Endothelial cell of umbilical vein (primary cell): ENCODE data around the gene P4HB. TPM values are rescaled to one million over a fixed set of nuclear protein-coding genes. Genes with fewer than 3 reads are reported as not detected.

ENCODE experiments used
- BruUV-seq: library from RNA; stranded (reverse); fragments of 400-500 nt; replicated peaks from 2 replicates; lab custom pipeline; 2021; lab: Mats Ljungman, UMichigan
- CTCF ChIA-PET: fragments of 300-600, 350-600 bp; sonication (Branson Sonifier 250); formaldehyde crosslinking; loops from one replicate; lab custom pipeline; 2021; ENCODE audit warnings: antibody characterized with exemption, inconsistent platforms; lab: Charles Lee
- POLR2A ChIA-PET: fragments of 300-600, 350-600 bp; sonication (Branson Sonifier 250); formaldehyde crosslinking; loops from one replicate; lab custom pipeline; 2021; ENCODE audit warnings: antibody characterized with exemption, inconsistent platforms; lab: Charles Lee
- DNase-seq: peaks from one replicate; pipeline ENCODE4 v3.0.0-alpha.2; 2011; ENCODE audit warnings: low read depth, low spot score
- FAIRE-seq: peaks from 2 replicates; lab custom pipeline; 2011; peaks lifted over from hg19 to GRCh38; lab: Jason Lieb, UNC
- H2AFZ ChIP-seq: 2 replicates; pipeline ENCODE4 v1.6.0; 2012; ENCODE audit warnings: low read depth, low read length, control low read depth, inconsistent platforms
- H3K27ac ChIP-seq: 2 replicates; pipeline ENCODE4 v1.5.1; 2011; ENCODE audit warnings: low read depth, mild to moderate bottlenecking, control low read depth, low read length, moderate library complexity; ENCODE audit not compliant: insufficient read depth
- H3K27me3 ChIP-seq, 2 experiments: 2 replicates each; pipeline versions ENCODE4 v1.6.0 to v1.6.1; 2011; ENCODE audit warnings: low read length in 2 of 2, mixed read lengths in 1 of 2; ENCODE audit not compliant: control insufficient read depth in 2 of 2, insufficient read depth in 2 of 2
- H3K36me3 ChIP-seq, 2 experiments: 2 replicates in 1 of 2; 3 replicates in 1 of 2; pipeline ENCODE4 v1.5.1; 2011; ENCODE audit warnings: low read length in 2 of 2, mild to moderate bottlenecking in 1 of 2, moderate library complexity in 1 of 2; ENCODE audit not compliant: control insufficient read depth in 2 of 2, insufficient read depth in 2 of 2; ENCODE audit errors: extremely low read depth in 1 of 2
- H3K4me1 ChIP-seq: 3 replicates; pipeline ENCODE4 v1.5.1; 2011; ENCODE audit warnings: mild to moderate bottlenecking, low read length; ENCODE audit not compliant: control insufficient read depth, insufficient read depth; ENCODE audit errors: extremely low read depth
- H3K4me2 ChIP-seq: 2 replicates; pipeline ENCODE4 v1.6.1; 2011; ENCODE audit warnings: low read length, control low read depth, mixed read lengths; ENCODE audit not compliant: insufficient read depth
- H3K4me3 ChIP-seq, 3 experiments: fragments of 200-600 bp in 1 of 3; sonication (generic), shearing (Covaris generic) in 1 of 3; replicated peaks in 1 of 3; 2 replicates each; pipeline ENCODE4 v1.5.1; 2011 to 2016; ENCODE audit warnings: control low read depth in 3 of 3, low read length in 3 of 3, mild to moderate bottlenecking in 2 of 3, inconsistent platforms in 1 of 3, low read depth in 1 of 3, moderate library complexity in 1 of 3; ENCODE audit not compliant: insufficient read depth in 1 of 3
- H3K79me2 ChIP-seq: 2 replicates; pipeline ENCODE4 v1.6.0; 2012; ENCODE audit warnings: low read length, inconsistent platforms; ENCODE audit not compliant: control insufficient read depth, insufficient read depth
- H3K9ac ChIP-seq: replicated peaks from 2 replicates; pipeline ENCODE3; 2011; ENCODE audit warnings: low read length, control low read depth; ENCODE audit not compliant: insufficient read depth; ENCODE audit errors: extremely low read depth
- H3K9me1 ChIP-seq: replicated peaks from 3 replicates; pipeline ENCODE4 v1.6.0; 2011; ENCODE audit warnings: mild to moderate bottlenecking, low read length; ENCODE audit not compliant: control insufficient read depth, insufficient read depth; ENCODE audit errors: extremely low read depth
- H3K9me3 ChIP-seq: replicated peaks from 2 replicates; pipeline ENCODE4 v1.5.1; 2012; ENCODE audit warnings: low read length, inconsistent platforms; ENCODE audit not compliant: control insufficient read depth, insufficient read depth
- H4K20me1 ChIP-seq: replicated peaks from 2 replicates; pipeline ENCODE3; 2011; ENCODE audit warnings: mild to moderate bottlenecking, low read length; ENCODE audit not compliant: control insufficient read depth, insufficient read depth; ENCODE audit errors: extremely low read depth
- CTCF ChIP-seq, 2 donors: IDR thresholded peaks; 1 replicate in 1 of 2; 2 replicates in 1 of 2; pipeline ENCODE4 v1.5.1; 2011; ENCODE audit warnings: low read length in 2 of 2, mild to moderate bottlenecking in 2 of 2, moderate library complexity in 2 of 2, control low read depth in 1 of 2, inconsistent platforms in 1 of 2, low read depth in 1 of 2; ENCODE audit not compliant: insufficient read depth in 1 of 2; ENCODE audit errors: extremely low read depth in 1 of 2
- EZH2 ChIP-seq: IDR thresholded peaks from 2 replicates; pipeline ENCODE4 v1.6.1; 2012; ENCODE audit warnings: borderline replicate concordance, low read depth, mild to moderate bottlenecking, moderate library complexity, low read length, inconsistent platforms; ENCODE audit not compliant: severe bottlenecking
- FOS ChIP-seq: IDR thresholded peaks from 2 replicates; pipeline ENCODE4 v1.6.1; 2011; ENCODE audit warnings: mild to moderate bottlenecking, low read length, moderate library complexity, borderline replicate concordance; ENCODE audit not compliant: insufficient read depth
- GATA2 ChIP-seq: IDR thresholded peaks from 2 replicates; pipeline ENCODE4 v1.7.0; 2011; ENCODE audit warnings: low read depth, mild to moderate bottlenecking, moderate library complexity, mixed read lengths, low read length; ENCODE audit not compliant: insufficient read length, insufficient read depth
- JUN ChIP-seq: IDR thresholded peaks from 2 replicates; pipeline ENCODE4 v1.6.1; 2011; ENCODE audit warnings: borderline replicate concordance, low read depth; ENCODE audit not compliant: insufficient read length, insufficient read depth
- MAX ChIP-seq: IDR thresholded peaks from 2 replicates; pipeline ENCODE4 v1.6.1; 2011; ENCODE audit not compliant: insufficient read depth, insufficient read length
- MYC ChIP-seq: IDR thresholded peaks from one replicate; pipeline ENCODE4 v1.6.1; 2011; ENCODE audit warnings: mild to moderate bottlenecking, low read depth, low read length
- POLR2A ChIP-seq: IDR thresholded peaks from 2 replicates; pipeline ENCODE4 v1.6.1; 2012; ENCODE audit warnings: low read depth, mild to moderate bottlenecking, control low read depth, low read length
- POLR2AphosphoS5 ChIP-seq: IDR thresholded peaks from 2 replicates; pipeline ENCODE4 v1.6.1; 2012; ENCODE audit warnings: low read depth, mild to moderate bottlenecking, control low read depth, low read length, moderate library complexity; ENCODE audit not compliant: insufficient read depth
- dilution Hi-C: fragments of 300-500 bp; cut with MboI; formaldehyde crosslinking; loops from one replicate; pipeline ENCODE4 v1.15.0; 2019; ENCODE audit warnings: low sequenced_read_pairs; ENCODE audit not compliant: extremely low pct_ligation_motif_present
- intact Hi-C: fragments of 100-400 bp; cut with micrococcal nuclease; formaldehyde crosslinking; loops from one replicate; pipeline ENCODE4 v1.10.0; 2022
- polyA plus RNA-seq, 4 experiments: library from polyadenylated mRNA; depleted of rRNA in 3 of 4; stranded (reverse) in 3 of 4; unstranded in 1 of 4; fragments of >200 nt; gene quantifications; 2 replicates each; pipeline versions ENCODE4 v1.2.1 to v1.2.3, GENCODE V29; 2011 to 2012; ENCODE audit warnings: missing spikeins in 1 of 4
- total RNA-seq: library from RNA; stranded (reverse); gene quantifications from 2 replicates; pipeline ENCODE4 v1.2.3, GENCODE V29; 2021

The P4HB gene
- total and polyA plus RNA-seq, 2 donors (not counting 3 experiments of a cell fraction or from before 2014, with no cell fraction given) = 201 to 988 TPM

- FAIRE-seq (peak; percentile 55), DNase-seq (no peak)
- no peak overlapping the region for H2AFZ ChIP-seq
- no peak overlapping the region for H3K27ac ChIP-seq
- H3K9me3 ChIP-seq = no peaks in the 10 kb centered on the region
- H3K9me1 ChIP-seq = no peaks in the 10 kb centered on the region
- peaks cover 25% of the 10 kb centered on the region for H3K79me2 ChIP-seq
- H4K20me1 ChIP-seq = no peaks in the 10 kb centered on the region
- ChIA-PET CTCF (no interaction called here), POLR2A (no interaction called here)
- peaks cover 14% of the 10 kb centered on the region for H3K4me1 ChIP-seq
- dilution Hi-C loops (no loop called here), intact Hi-C loops (no loop called here)
- no peak overlapping the region for H3K4me2 ChIP-seq
- H3K36me3 ChIP-seq = peaks cover 3 to 16% of the 10 kb centered on the region in 2 experiments
- no peak overlapping the region for H3K9ac ChIP-seq
- no TSS peak for BruUV-seq
- no peak overlapping the region for H3K4me3 ChIP-seq
- H3K27me3 ChIP-seq = no peaks in the 10 kb centered on the region
- TF ChIP-seq POLR2AphosphoS5 (no peak), FOS (no peak), MAX (no peak), MYC (no peak), EZH2 (no peak), CTCF (IDR thresholded peaks at IDR 0.05; ENCODE audit: extremely low read depth in 1 of 2, insufficient read depth in 1 of 2, low read depth in 1 of 2, low read length in 2 of 2) (no peak), JUN (no peak), GATA2 (no peak), POLR2A (no peak)
These were observed 2.9 kb upstream of the P4HB start for GRCh38 chr17:81863123-81863675.
